WTC11 (cell line): ENCODE measurements around the gene RHOA. TPM values are rescaled to one million over a fixed set of nuclear protein-coding genes. Genes with fewer than 3 reads are reported as not detected.

Source experiments
- ATAC-seq: fragments of 200-7000 bp; cut with Tn5 transposase; 2 replicates; pipeline ENCODE4 v1.10.0; 2021; ENCODE audit warnings: mild to moderate bottlenecking, moderate library complexity
- CTCF ChIA-PET: fragments of 300-600 bp; sonication (Branson Sonifier 250); formaldehyde crosslinking; loops from one replicate; lab custom pipeline; 2021; ENCODE audit warnings: antibody characterized with exemption; lab: Charles Lee
- POLR2A ChIA-PET: fragments of 350-600 bp; sonication (Branson Sonifier 250); formaldehyde crosslinking; loops from one replicate; lab custom pipeline; 2021; ENCODE audit warnings: antibody characterized with exemption; lab: Charles Lee
- DNase-seq: peaks from one replicate; pipeline ENCODE4 v3.0.0; 2021; ENCODE audit warnings: low spot score
- H3K27ac Mint-ChIP-seq: 2 replicates; pipeline ENCODE4 v1.8.0; 2021; ENCODE audit warnings: mixed read lengths
- H3K27me3 Mint-ChIP-seq: 2 replicates; pipeline ENCODE4 v1.8.0; 2021; ENCODE audit warnings: low read depth, mild to moderate bottlenecking, moderate library complexity, mixed read lengths
- H3K36me3 Mint-ChIP-seq: 2 replicates; pipeline ENCODE4 v1.8.0; 2021; ENCODE audit warnings: mixed read lengths
- H3K4me1 Mint-ChIP-seq: 2 replicates; pipeline ENCODE4 v1.8.0; 2022; ENCODE audit warnings: mixed read lengths
- H3K4me3 Mint-ChIP-seq: 2 replicates; pipeline ENCODE4 v1.8.0; 2021; ENCODE audit warnings: mild to moderate bottlenecking, moderate library complexity, mixed read lengths
- H3K9me3 Mint-ChIP-seq: 2 replicates; pipeline ENCODE4 v1.8.0; 2021; ENCODE audit warnings: mixed read lengths
- ATF3 ChIP-seq: sonication (generic); formaldehyde crosslinking; conservative IDR thresholded peaks from 2 replicates; pipeline ENCODE4 v1.8.1; 2022; ENCODE audit warnings: mild to moderate bottlenecking, missing genetic modification reagents
- CBFB ChIP-seq: sonication (generic); formaldehyde crosslinking; IDR thresholded peaks from 2 replicates; pipeline ENCODE4 v1.8.1; 2022; ENCODE audit warnings: mild to moderate bottlenecking, low read depth, missing genetic modification reagents
- ERG ChIP-seq: fragments of 250-450 bp; sonication (Bioruptor Pico); IDR thresholded peaks from 2 replicates; pipeline ENCODE4 v1.8.0; 2021; ENCODE audit warnings: mild to moderate bottlenecking
- ESRRA ChIP-seq: sonication (generic); formaldehyde crosslinking; IDR thresholded peaks from 2 replicates; pipeline ENCODE4 v1.8.1; 2022; ENCODE audit warnings: mild to moderate bottlenecking, missing genetic modification reagents, borderline replicate concordance
- ETV6 ChIP-seq: sonication (generic); formaldehyde crosslinking; IDR thresholded peaks from 2 replicates; pipeline ENCODE4 v1.8.1; 2022; ENCODE audit warnings: mild to moderate bottlenecking, missing genetic modification reagents
- IRF2 ChIP-seq: sonication (generic); formaldehyde crosslinking; IDR thresholded peaks from 2 replicates; pipeline ENCODE4 v1.8.0; 2022; ENCODE audit warnings: low read depth, missing genetic modification reagents, borderline replicate concordance
- MLX ChIP-seq: sonication (generic); formaldehyde crosslinking; IDR thresholded peaks from 2 replicates; pipeline ENCODE4 v1.8.1; 2023; ENCODE audit warnings: mild to moderate bottlenecking, missing genetic modification reagents, moderate library complexity
- MYBL2 ChIP-seq: sonication (generic); formaldehyde crosslinking; IDR thresholded peaks from 2 replicates; pipeline ENCODE4 v1.8.1; 2023; ENCODE audit warnings: mild to moderate bottlenecking, moderate library complexity, missing genetic modification reagents
- NR1H2 ChIP-seq: sonication (generic); formaldehyde crosslinking; IDR thresholded peaks from 2 replicates; pipeline ENCODE4 v1.9.0; 2021; ENCODE audit warnings: mild to moderate bottlenecking, moderate library complexity, missing genetic modification reagents
- RELA ChIP-seq: sonication (generic); formaldehyde crosslinking; IDR thresholded peaks from 2 replicates; pipeline ENCODE4 v1.8.1; 2022; ENCODE audit warnings: missing genetic modification reagents, mild to moderate bottlenecking, borderline replicate concordance
- STAT6 ChIP-seq: sonication (generic); formaldehyde crosslinking; conservative IDR thresholded peaks from 2 replicates; pipeline ENCODE4 v1.8.1; 2023; ENCODE audit warnings: mild to moderate bottlenecking, low read depth, missing genetic modification reagents, moderate library complexity
- ZNF263 ChIP-seq: sonication (generic); formaldehyde crosslinking; IDR thresholded peaks from 2 replicates; pipeline ENCODE4 v1.8.1; 2022; ENCODE audit warnings: low read depth, mild to moderate bottlenecking, moderate library complexity, missing genetic modification reagents
- ZNF317 ChIP-seq: sonication (generic); formaldehyde crosslinking; IDR thresholded peaks from 2 replicates; pipeline ENCODE4 v1.8.1; 2023; ENCODE audit warnings: low read depth, mild to moderate bottlenecking, moderate library complexity, missing genetic modification reagents, borderline replicate concordance
- ZNF396 ChIP-seq: fragments of 250-450 bp; sonication (Bioruptor Pico); IDR thresholded peaks from 2 replicates; pipeline ENCODE4 v1.8.0; 2021; ENCODE audit warnings: mild to moderate bottlenecking, moderate library complexity, borderline replicate concordance
- ZNF425 ChIP-seq: fragments of 250-450 bp; sonication (Bioruptor Pico); conservative IDR thresholded peaks from 2 replicates; pipeline ENCODE4 v1.9.0; 2021; ENCODE audit warnings: mild to moderate bottlenecking
- ZNF512 ChIP-seq: sonication (generic); formaldehyde crosslinking; IDR thresholded peaks from 2 replicates; pipeline ENCODE4 v1.8.1; 2022; ENCODE audit warnings: missing genetic modification reagents, borderline replicate concordance
- total RNA-seq: library from RNA; stranded (reverse); gene quantifications from 3 replicates; pipeline ENCODE4 v1.2.3, GENCODE V29; 2021

Gene RHOA
- total RNA-seq, 1 experiment from 2014 or later: 367 TPM

GRCh38 chr3:49416867-49417266 lies 5.1 kb upstream of the RHOA start:
- ATAC-seq (no peak), DNase-seq (no peak)
- Mint-ChIP-seq H3K4me3 (no peak overlapping the region), H3K27ac (peak overlapping the region; percentile 11; the same call in 1 of the 2 replicates), H3K36me3 (peaks cover 7% of the 10 kb centered on the region; the same call in 1 of the 2 replicates), H3K27me3 (no peaks in the 10 kb centered on the region), H3K9me3 (no peaks in the 10 kb centered on the region), H3K4me1 (peaks cover 32% of the 10 kb centered on the region)
- TF ChIP-seq ZNF425: no peak
- peak; percentile 62; the same call in 1 of the 2 replicates for TF ChIP-seq ZNF317 (CRISPR knock-in tag)
- no peak for TF ChIP-seq MYBL2 (CRISPR knock-in tag)
- ChIA-PET POLR2A (no interaction called here), CTCF (interaction anchor here (1.8 to 2.5 kb wide), 2 partner anchors 32 to 38 kb away, joined by 6 to 27 read pairs; no protein-coding TSS in a partner anchor)

- no peak for TF ChIP-seq ZNF396
- TF ChIP-seq ERG (CRISPR knock-in tag): no peak
- TF ChIP-seq ATF3: no peak
- TF ChIP-seq ETV6: no peak
- TF ChIP-seq CBFB (CRISPR knock-in tag): no peak
- no peak for TF ChIP-seq ZNF425
- TF ChIP-seq NR1H2 (CRISPR knock-in tag): no peak
- no peak for TF ChIP-seq ESRRA
- DNase-seq: no peak
- no peak overlapping the region for H3K4me3 Mint-ChIP-seq
- H3K27me3 Mint-ChIP-seq: no peaks in the 10 kb centered on the region
- POLR2A ChIA-PET: interaction anchor here (1.0 kb wide), 1 partner anchor 17 kb away, joined by 3 read pairs; no protein-coding TSS in a partner anchor
- CTCF ChIA-PET: interaction anchor here (0.9 to 2.5 kb wide), 8 partner anchors 28 to 245 kb away, joined by 3 to 27 read pairs (median 5); partner anchors contain the start of gene KLHDC8B
- H3K4me1 Mint-ChIP-seq: peaks cover 27% of the 10 kb centered on the region
- H3K36me3 Mint-ChIP-seq: peaks cover 7% of the 10 kb centered on the region; the same call in 1 of the 2 replicates
- ATAC-seq: no peak
- no peaks in the 10 kb centered on the region for H3K9me3 Mint-ChIP-seq
- H3K27ac Mint-ChIP-seq: peak overlapping the region; percentile 11; the same call in 1 of the 2 replicates
Observed at GRCh38 chr3:49415931-49416601, 4.3 kb upstream of the RHOA start.

GRCh38 chr3:49414753-49415152 lies 3.0 kb upstream of the RHOA start:
- Mint-ChIP-seq H3K27me3 (no peaks in the 10 kb centered on the region), H3K27ac (no peak overlapping the region; the same call in 1 of the 2 replicates), H3K9me3 (no peaks in the 10 kb centered on the region), H3K36me3 (peaks cover 6% of the 10 kb centered on the region), H3K4me1 (peaks cover 39% of the 10 kb centered on the region), H3K4me3 (no peak overlapping the region)
- ChIA-PET CTCF (interaction anchor here (1.5 to 2.4 kb wide), 2 partner anchors 122 to 125 kb away, joined by 3 to 9 read pairs; no protein-coding TSS in a partner anchor), POLR2A (no interaction called here)
- DNase-seq (no peak), ATAC-seq (no peak)
- TF ChIP-seq IRF2 (CRISPR knock-in tag) (no peak), ZNF512 (CRISPR knock-in tag) (no peak), MLX (CRISPR knock-in tag) (no peak), ESRRA (no peak), RELA (CRISPR knock-in tag) (no peak), STAT6 (CRISPR knock-in tag) (no peak), ATF3 (no peak), ZNF396 (no peak), ZNF263 (CRISPR knock-in tag) (no peak)
